Activated CD4-positive, CD25-positive, alpha-beta regulatory T cell treated with anti-CD3 and anti-CD28 coated beads, Interleukin-2, amount 50 U/mL, for 24 hours (primary cell): ENCODE data around the gene P3H2.
"Not testable (repeated sequence)": the region's sequence is repeated elsewhere in the genome, so short reads cannot be mapped to it uniquely, and the experiment has no call there.

ENCODE experiments used
- ATAC-seq, 2 donors: fragments of 150-1000 bp; cut with Tn5 transposase; one replicate each; pipeline ENCODE4 v1.10.0; 2021; ENCODE audit warnings: mild to moderate bottlenecking in 1 of 2, moderate library complexity in 1 of 2

Gene P3H2

GRCh38 chr3:189977174-189977573 is 143.5 kb downstream of the P3H2 start:
- no peak for ATAC-seq

GRCh38 chr3:189975391-189975990 is 145.2 kb downstream of the P3H2 start:
- ATAC-seq = no peak

- no peak for ATAC-seq
These were observed 146.3 kb downstream of the P3H2 start for GRCh38 chr3:189974359-189974758.

- no peak for ATAC-seq
These were observed 153.3 kb downstream of the P3H2 start for GRCh38 chr3:189967254-189967865.

GRCh38 chr3:189966843-189967242 is 153.9 kb downstream of the P3H2 start:
- no peak for ATAC-seq

GRCh38 chr3:189964623-189965332 is 155.9 kb downstream of the P3H2 start:
- ATAC-seq = no peak

- ATAC-seq = no peak
These were observed 158.2 kb downstream of the P3H2 start for GRCh38 chr3:189962466-189962865.

- peak; percentile 69 to 74 for ATAC-seq
These were observed 159.1 kb downstream of the P3H2 start for GRCh38 chr3:189961522-189962161.

- ATAC-seq = not testable (repeated sequence)
These were observed 159.6 kb downstream of the P3H2 start for GRCh38 chr3:189961086-189961485.

- ATAC-seq = no peak
These were observed 165.7 kb downstream of the P3H2 start for GRCh38 chr3:189954733-189955665.

GRCh38 chr3:189953551-189953950 is 167.1 kb downstream of the P3H2 start:
- ATAC-seq = no peak

- ATAC-seq = no peak
These were observed 168.4 kb downstream of the P3H2 start for GRCh38 chr3:189952272-189952671.

- no peak for ATAC-seq
These were observed 170.4 kb downstream of the P3H2 start for GRCh38 chr3:189950258-189950657.

GRCh38 chr3:189949580-189949979 is 171.1 kb downstream of the P3H2 start:
- ATAC-seq = no peak

- ATAC-seq = no peak
These were observed 172.0 kb downstream of the P3H2 start for GRCh38 chr3:189948724-189949045.

GRCh38 chr3:189947948-189948723 is 172.6 kb downstream of the P3H2 start:
- ATAC-seq = peak; percentile 44 to 56

GRCh38 chr3:189947068-189947467 is 173.6 kb downstream of the P3H2 start:
- ATAC-seq = no peak

GRCh38 chr3:189945935-189946709 is 174.6 kb downstream of the P3H2 start:
- ATAC-seq = no peak

GRCh38 chr3:189944285-189945145 is 176.2 kb downstream of the P3H2 start:
- peak in 1 of 2 donors; percentile 25 for ATAC-seq

GRCh38 chr3:189942948-189943347 is 177.7 kb downstream of the P3H2 start:
- ATAC-seq = no peak
